SU-DHL-6 (cell line): ENCODE results near the gene SLC5A2.

Source experiments
- H2AFZ ChIP-seq: fragments of 200-600 bp; sonication (generic); 2 replicates; pipeline ENCODE4 v1.6.1; 2014; ENCODE audit warnings: low read depth, mild to moderate bottlenecking, moderate library complexity, mixed read lengths, antibody characterized with exemption, low read length; ENCODE audit not compliant: severe bottlenecking
- H3F3A ChIP-seq: fragments of 200-600 bp; shearing (Covaris generic); 2 replicates; pipeline ENCODE4 v1.6.0; 2016; ENCODE audit warnings: antibody characterized with exemption, mild to moderate bottlenecking; ENCODE audit not compliant: insufficient read depth
- H3K27ac ChIP-seq: fragments of 200-600 bp; sonication (generic); 2 replicates; pipeline ENCODE4 v1.5.1; 2016; ENCODE audit warnings: low read depth, mild to moderate bottlenecking, low read length, moderate library complexity, mixed read lengths
- H3K27me3 ChIP-seq: fragments of 200-600 bp; sonication (generic), shearing (Covaris generic); 2 replicates; pipeline ENCODE4 v1.6.0; 2014; ENCODE audit warnings: mild to moderate bottlenecking, low read length
- H3K36me3 ChIP-seq: fragments of 200-600 bp; sonication (generic); 2 replicates; pipeline ENCODE4 v1.6.1; 2014; ENCODE audit warnings: mild to moderate bottlenecking, low read length, mixed read lengths
- H3K4me2 ChIP-seq: fragments of 300-600, 200-600 bp; shearing (Covaris generic), sonication (generic); 2 replicates; pipeline ENCODE4 v1.6.0; 2014; ENCODE audit warnings: low read length, low read depth, mild to moderate bottlenecking; ENCODE audit not compliant: poor library complexity, severe bottlenecking
- H3K4me3 ChIP-seq: fragments of 200-600 bp; sonication (generic); 2 replicates; pipeline ENCODE4 v1.5.1; 2014; ENCODE audit warnings: antibody characterized with exemption, low read length, mild to moderate bottlenecking, mixed read lengths; ENCODE audit not compliant: insufficient read depth, poor library complexity, severe bottlenecking
- H3K79me2 ChIP-seq: fragments of 200-600 bp; sonication (generic); 2 replicates; pipeline ENCODE4 v1.6.1; 2014; ENCODE audit warnings: mild to moderate bottlenecking, low read length, moderate library complexity; ENCODE audit not compliant: insufficient read depth
- H3K9ac ChIP-seq: fragments of 200-600 bp; sonication (generic); 2 replicates; pipeline ENCODE4 v1.7.0; 2014; ENCODE audit warnings: mild to moderate bottlenecking, low read length
- H3K9me2 ChIP-seq: fragments of 200-600 bp; sonication (generic); replicated peaks from 2 replicates; pipeline ENCODE4 v1.6.1; 2014; ENCODE audit warnings: low read length; ENCODE audit not compliant: insufficient read depth
- H3K9me3 ChIP-seq: fragments of 200-600 bp; sonication (generic); 2 replicates; pipeline ENCODE4 v1.6.1; 2014; ENCODE audit warnings: low read length, mixed read lengths; ENCODE audit not compliant: insufficient read depth
- H4K20me1 ChIP-seq: fragments of 200-600 bp; sonication (generic); 2 replicates; pipeline ENCODE4 v1.6.1; 2014; ENCODE audit warnings: low read depth, mild to moderate bottlenecking, antibody characterized with exemption, low read length, moderate library complexity, mixed read lengths
- CTCF ChIP-seq: fragments of 200-600 bp; sonication (generic); IDR thresholded peaks from one replicate; pipeline ENCODE4 v1.5.1; 2017; ENCODE audit warnings: antibody characterized with exemption, mild to moderate bottlenecking, low read length, moderate library complexity; ENCODE audit not compliant: insufficient read depth, poor library complexity, severe bottlenecking
- EZH2phosphoT487 ChIP-seq: fragments of 200-600 bp; sonication (generic), shearing (Covaris generic); conservative IDR thresholded peaks from 2 replicates; pipeline ENCODE4 v1.6.1; 2018; ENCODE audit warnings: mild to moderate bottlenecking, antibody characterized with exemption, low read length, moderate library complexity, mixed read lengths

SLC5A2 gene

GRCh38 chr16:31483081-31483480 lies at the start of gene SLC5A2:
Gene SLC5A2 (plus strand): TSS chr16:31483123. CDS start chr16:31483137, 14 bp downstream.
- no peaks in the 10 kb centered on the region for H3K9me3 ChIP-seq
- H3K9me2 ChIP-seq, result no peaks in the 10 kb centered on the region
- H3K27ac ChIP-seq, result no peak within 1 kb of the TSS
- H3K4me2 ChIP-seq, result no peak within 1 kb of the TSS
- H3K27me3 ChIP-seq, result no peaks in the 10 kb centered on the region
- H2AFZ ChIP-seq, result no peak within 1 kb of the TSS
- no peaks in the 10 kb centered on the region for H3K79me2 ChIP-seq
- no peak within 1 kb of the TSS for H3K4me3 ChIP-seq
- H3K36me3 ChIP-seq, result no peaks in the 10 kb centered on the region
- H3K9ac ChIP-seq, result no peak within 1 kb of the TSS
- no peaks in the 10 kb centered on the region for H3F3A ChIP-seq
- TF ChIP-seq CTCF (no peak), EZH2phosphoT487 (no peak)
- H4K20me1 ChIP-seq, result no peaks in the 10 kb centered on the region

- no peak overlapping the region for H3K4me2 ChIP-seq
- no peaks in the 10 kb centered on the region for H3K79me2 ChIP-seq
Observed at GRCh38 chr16:31435341-31436220, 47.3 kb upstream of the SLC5A2 start.

GRCh38 chr16:31436221-31437045 lies 46.5 kb upstream of the SLC5A2 start:
- no peak overlapping the region for H2AFZ ChIP-seq
- no peak overlapping the region for H3K9ac ChIP-seq
- H3K36me3 ChIP-seq, result no peaks in the 10 kb centered on the region
- no peaks in the 10 kb centered on the region for H3K27me3 ChIP-seq
- no peaks in the 10 kb centered on the region for H3K9me2 ChIP-seq
- no peak overlapping the region for H3K4me3 ChIP-seq
- no peaks in the 10 kb centered on the region for H4K20me1 ChIP-seq
- H3K4me2 ChIP-seq, result no peak overlapping the region
- no peaks in the 10 kb centered on the region for H3K79me2 ChIP-seq
- peaks cover 3% of the 10 kb centered on the region; the same call in 1 of the 2 replicates for H3F3A ChIP-seq
- no peaks in the 10 kb centered on the region for H3K9me3 ChIP-seq
- no peak overlapping the region for H3K27ac ChIP-seq
- no peak for TF ChIP-seq EZH2phosphoT487
- no peak for TF ChIP-seq CTCF

More at GRCh38 chr16:31435341-31436220, 47.3 kb upstream of the SLC5A2 start:
- Histone ChIP-seq H3K9ac (no peak overlapping the region), H3F3A (peaks cover 3% of the 10 kb centered on the region; the same call in 1 of the 2 replicates), H3K9me3 (no peaks in the 10 kb centered on the region), H3K27me3 (no peaks in the 10 kb centered on the region), H3K27ac (no peak overlapping the region), H3K36me3 (no peaks in the 10 kb centered on the region), H4K20me1 (no peaks in the 10 kb centered on the region), H3K9me2 (no peaks in the 10 kb centered on the region), H2AFZ (no peak overlapping the region), H3K4me3 (no peak overlapping the region)
- TF ChIP-seq CTCF, result no peak
- TF ChIP-seq EZH2phosphoT487, result no peak
